HG03159 (cell line): Measurements from ENCODE around the gene CLCNKB.
"Not testable (repeated sequence)": the region's sequence is repeated elsewhere in the genome, so short reads cannot be mapped to it uniquely, and the experiment has no call there.

Experiments
- ATAC-seq: cut with Tn5 transposase; IDR thresholded peaks from one replicate; pipeline ENCODE4 v1.9.1; 2021; ENCODE audit warnings: mild to moderate bottlenecking, moderate library complexity; ENCODE audit not compliant: unreplicated experiment

CLCNKB gene

DNA sequence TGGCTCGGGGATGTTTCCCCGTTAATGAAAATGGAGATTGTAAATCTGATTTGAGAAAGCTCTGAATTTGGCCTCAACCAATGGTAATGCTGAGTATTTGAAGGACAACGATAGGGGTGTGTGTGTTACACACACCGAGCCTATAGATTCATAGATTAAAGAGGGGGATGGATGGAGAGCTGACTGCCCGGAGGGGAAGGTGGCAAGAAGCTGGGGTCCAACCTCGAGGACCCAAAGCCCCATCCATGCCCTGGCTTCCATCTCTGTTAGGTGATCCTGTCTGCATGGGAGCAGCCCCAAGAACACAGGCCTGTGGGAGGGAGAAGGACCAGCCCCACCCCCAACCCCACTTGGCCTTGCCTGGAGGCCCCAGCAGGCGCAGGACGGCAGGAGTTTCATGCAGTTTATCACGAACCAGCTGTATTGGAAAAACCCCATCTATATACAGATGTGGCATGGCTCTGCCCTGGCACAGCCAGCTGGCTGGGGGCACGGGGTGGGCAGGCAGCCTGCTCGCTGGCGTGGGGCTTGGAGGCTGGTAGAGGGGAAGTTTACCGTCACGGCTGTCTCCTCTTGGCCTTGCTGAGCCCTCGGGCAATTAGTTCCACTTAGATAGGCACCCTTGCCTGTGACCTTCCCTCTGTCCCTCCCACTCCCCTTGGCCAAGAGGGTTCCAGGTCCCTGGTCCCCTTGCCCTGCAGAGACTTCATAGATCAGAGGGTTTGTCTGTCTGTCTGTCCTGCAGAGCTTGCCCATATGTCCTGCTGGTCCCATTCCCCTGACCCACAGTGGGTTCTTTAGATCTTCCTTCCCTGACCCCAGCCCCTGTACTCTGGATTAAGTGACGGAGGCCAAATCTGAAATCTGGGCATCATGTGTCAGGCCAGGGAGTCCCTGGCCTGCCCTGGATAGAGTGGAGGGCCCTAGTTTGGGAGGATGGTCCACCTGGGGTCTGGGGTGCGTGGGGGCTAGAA, 28.8 kb upstream of the CLCNKB start:
- ATAC-seq = no peak

GRCh38 chr1:16015491-16015890, 28.1 kb upstream of the CLCNKB start:
- no peak for ATAC-seq

DNA sequence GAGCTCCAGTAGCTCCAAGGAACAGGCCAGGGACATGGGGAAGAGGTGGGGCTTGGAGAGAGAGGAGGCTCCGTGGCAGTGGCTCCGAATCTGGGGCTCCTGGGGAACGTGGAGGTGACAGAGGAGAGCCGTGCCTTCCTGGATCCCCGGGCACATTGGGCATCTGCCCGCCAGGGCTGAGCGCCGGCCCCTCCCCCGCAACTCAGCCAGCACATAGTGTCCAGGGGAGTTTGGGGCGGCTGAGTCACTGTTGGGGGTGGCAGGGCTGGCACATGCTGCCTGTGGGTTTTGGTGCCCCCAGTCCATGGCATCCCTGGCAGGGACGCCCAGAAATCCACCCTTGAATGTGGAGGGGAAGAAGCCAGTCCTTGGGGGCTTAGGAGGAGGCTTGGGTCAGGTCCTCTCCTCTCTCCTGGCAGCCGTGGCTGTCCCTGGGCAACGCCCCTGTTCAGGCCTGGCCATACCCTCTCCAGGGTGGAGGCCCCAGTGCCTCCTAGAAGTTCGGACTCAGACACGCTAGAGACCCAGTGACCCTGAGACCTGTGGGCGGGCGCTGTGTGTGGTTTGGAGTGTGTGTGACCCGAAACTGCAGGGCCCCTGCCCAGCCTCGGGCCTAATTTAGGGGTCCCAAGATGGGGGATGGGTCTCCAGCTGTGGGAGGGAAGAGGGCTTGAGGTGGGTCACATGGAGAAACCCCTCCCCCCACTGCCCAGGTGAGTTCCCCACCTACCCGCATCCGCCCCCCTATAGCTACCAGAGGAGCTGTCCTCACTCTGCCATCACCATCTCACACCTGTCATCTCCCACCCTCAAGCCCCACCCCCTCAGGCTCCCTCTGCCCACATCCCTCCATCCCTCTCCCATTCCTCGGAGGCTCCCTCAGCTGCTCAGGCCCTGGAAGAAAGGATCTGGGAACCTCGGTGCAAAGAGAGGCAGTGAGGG, 27.4 kb upstream of the CLCNKB start:
- no peak for ATAC-seq

DNA sequence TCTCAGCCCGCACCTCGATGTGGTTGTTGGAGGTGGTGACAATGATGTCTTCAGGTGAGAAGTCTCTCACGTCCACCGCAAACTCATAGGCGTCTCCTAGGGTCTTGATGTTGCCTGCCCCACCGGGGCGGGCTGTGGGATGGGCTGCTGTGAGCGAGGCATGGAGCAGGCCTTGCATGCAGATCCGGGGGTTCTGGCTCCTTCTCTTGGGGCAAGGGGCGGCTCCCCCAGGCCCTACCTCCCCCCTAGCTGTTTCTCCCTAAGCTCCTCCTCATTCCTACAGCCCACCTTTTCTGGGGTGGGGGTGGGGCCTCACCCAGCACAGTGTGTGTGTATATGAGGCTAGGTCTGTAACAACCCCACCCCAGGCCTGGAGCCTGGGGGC, 26.5 kb upstream of the CLCNKB start:
- ATAC-seq = no peak

DNA sequence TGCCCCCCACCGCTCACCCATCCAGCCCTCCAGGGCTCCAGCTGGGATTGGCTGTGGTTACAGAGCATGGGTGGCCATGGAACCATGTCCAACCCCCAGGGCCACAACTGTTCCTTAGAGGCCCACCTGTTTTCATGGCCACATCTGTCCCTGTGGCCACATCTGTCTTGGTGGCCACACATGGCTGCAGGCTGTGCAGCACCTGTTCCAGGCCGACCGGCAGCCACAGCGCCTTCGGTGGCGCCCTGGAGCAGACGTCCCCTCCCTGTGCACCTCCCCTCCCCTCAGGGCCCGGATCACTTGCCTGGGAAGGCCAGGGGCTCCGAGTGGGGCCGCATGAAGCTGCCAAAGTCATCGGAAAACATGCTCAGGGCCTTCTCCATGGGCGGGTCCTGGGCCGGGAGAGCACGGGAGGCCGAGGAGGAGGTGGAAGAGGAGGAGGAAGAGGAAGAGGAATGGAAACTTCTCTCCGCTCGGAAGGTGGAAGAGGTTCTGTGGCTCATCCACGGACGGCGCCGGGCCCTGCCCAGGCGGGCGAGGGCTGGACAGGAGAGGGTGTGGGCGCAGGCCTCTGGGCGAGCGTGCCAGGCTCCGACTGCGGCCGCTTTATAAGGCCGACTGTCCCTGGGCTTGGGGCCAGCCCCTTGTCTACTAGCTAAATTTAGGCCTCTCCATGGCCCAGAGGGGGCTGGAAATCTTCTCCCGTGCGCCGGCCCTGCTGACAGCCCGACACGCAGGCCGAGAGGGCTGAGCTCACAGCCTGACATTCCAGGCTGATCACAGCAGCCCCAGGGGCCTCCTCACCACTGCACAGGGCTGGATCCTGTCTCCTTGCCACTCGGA, 25.9 kb upstream of the CLCNKB start, which contains the start of gene HSPB7:
HSPB7 (minus strand) TSS at position 583 of the 843 bp plus-strand sequence; CDS start at position 503, 80 bp downstream.
- no peak for ATAC-seq

DNA sequence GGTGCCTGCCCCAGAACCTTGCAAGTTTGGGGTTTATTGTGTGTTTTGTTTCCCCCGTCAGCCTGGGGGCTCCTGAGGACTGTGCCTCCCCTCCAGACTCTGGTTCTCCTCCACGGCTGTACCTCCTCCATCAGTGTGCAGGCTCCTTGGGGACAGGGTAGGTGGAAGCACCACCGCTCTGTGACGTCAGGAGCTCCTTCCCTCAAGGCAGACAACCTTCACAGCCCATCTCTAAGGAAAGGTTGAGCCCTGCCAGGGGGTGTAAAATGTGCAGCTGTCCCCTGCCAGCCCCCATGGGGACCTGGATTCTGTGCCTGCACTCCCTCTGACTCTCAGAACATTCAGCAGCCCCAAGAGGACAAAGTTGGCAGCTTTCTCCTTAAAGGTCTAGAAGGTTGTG, 25.3 kb upstream of the CLCNKB start:
- no peak for ATAC-seq

GRCh38 chr1:16018749-16019643, 24.6 kb upstream of the CLCNKB start:
- no peak for ATAC-seq

- ATAC-seq = no peak
These were observed 23.8 kb upstream of the CLCNKB start for GRCh38 chr1:16019644-16020277.

DNA sequence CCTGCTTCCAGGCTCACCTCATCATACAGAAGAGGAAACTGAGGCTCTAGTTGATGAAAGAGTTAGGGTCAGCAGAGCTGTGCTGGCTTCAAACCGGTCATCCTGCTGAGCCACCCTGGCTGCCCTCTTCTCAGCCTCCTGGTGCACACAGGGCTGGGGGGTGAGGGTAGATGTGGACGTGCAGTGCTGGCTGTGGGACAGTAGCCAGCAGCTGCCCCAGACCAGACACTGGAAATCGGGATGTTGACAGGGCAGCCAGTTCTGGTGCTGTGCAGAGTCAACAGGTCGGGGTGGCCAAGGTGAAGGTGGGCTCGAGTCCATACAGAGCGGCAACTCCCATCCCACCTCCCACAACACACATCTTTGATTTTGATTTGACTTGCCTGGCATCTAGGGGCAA, 23.3 kb upstream of the CLCNKB start:
- no peak for ATAC-seq

GRCh38 chr1:16020878-16021277, 22.7 kb upstream of the CLCNKB start:
- not testable (repeated sequence) for ATAC-seq

DNA sequence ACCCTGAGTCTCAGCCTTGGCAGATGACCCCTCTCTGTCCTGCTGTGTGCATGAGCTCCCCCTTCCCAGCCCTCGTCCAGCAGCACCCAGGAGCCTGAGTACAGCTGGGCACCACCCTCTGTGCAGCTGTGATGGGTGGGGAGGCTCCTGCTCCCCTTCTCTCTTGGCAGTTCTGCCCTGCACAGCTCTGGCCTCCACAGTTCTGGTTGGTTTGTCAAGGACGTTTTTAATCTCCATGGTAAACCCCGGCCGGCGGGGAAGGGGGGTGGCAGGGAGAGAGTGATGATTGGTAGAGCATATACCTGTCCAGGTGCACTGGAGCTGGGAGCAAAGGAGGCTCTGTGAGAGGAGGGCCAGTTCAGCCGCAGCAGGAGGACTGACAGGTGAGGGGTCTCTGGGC, 21.9 kb upstream of the CLCNKB start, which contains the start of gene CLCNKA:
CLCNKA (plus strand) TSS at position 356 of the 400 bp plus-strand sequence. CDS start 584 bp downstream, outside the sequence.
- ATAC-seq = no peak

GRCh38 chr1:16022393-16022792, 21.2 kb upstream of the CLCNKB start:
- ATAC-seq = no peak

GRCh38 chr1:16023050-16023653, 20.4 kb upstream of the CLCNKB start:
- no peak for ATAC-seq

DNA sequence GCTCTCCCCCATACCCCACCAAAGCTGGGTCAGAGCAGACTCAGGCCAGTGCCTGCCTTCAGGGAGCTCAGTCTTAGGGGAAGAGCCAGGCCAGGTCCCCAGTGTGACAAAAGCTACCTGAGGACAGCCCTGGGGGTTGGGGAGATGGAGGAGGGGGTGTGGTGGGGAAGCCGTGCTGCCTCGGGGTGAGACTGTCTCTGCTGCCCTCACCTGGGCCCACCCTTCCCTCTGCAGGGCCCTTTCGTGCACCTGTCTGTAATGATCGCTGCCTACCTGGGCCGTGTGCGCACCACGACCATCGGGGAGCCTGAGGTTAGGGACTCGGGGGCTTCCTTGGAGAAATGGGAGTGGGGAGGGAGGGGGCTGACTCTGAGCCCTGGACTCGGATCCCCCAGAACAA, 17.3 kb upstream of the CLCNKB start:
- not testable (repeated sequence) for ATAC-seq

- no peak for ATAC-seq
These were observed 16.7 kb upstream of the CLCNKB start for GRCh38 chr1:16026723-16027484.

GRCh38 chr1:16028237-16029002, 15.2 kb upstream of the CLCNKB start:
- ATAC-seq = no peak

DNA sequence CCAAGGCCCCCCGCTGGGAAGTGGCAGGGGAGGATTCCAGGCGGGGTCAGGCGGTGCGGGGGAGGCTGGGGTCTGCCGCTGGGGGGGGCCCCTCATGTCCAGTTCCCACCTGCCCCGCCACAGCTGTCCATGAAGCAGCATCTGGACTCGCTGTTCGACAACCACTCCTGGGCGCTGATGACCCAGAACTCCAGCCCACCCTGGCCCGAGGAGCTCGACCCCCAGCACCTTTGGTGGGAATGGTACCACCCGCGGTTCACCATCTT, 14.6 kb upstream of the CLCNKB start:
- not testable (repeated sequence) for ATAC-seq
